ENCODE data around the gene FCGR1A. TPM values are rescaled to one million over a fixed set of nuclear protein-coding genes. Genes with fewer than 3 reads are reported as not detected.
"Not testable (repeated sequence)": the region's sequence is repeated elsewhere in the genome, so short reads cannot be mapped to it uniquely, and the experiment has no call there.

The FCGR1A gene
- total and polyA plus RNA-seq, 2 of the 4 experiments (the other 2 are of a cell fraction), result not detected

- CTCF ChIA-PET, result not testable (repeated sequence)
These were observed 10.7 kb upstream of the FCGR1A start for GRCh38 chr1:149771653-149772425.

GRCh38 chr1:149775510-149776147 is 6.9 kb upstream of the FCGR1A start:
- H3K4me1 ChIP-seq (ENCODE audit: control insufficient read depth, insufficient read depth, low read length); H3K4me3 ChIP-seq (ENCODE audit: insufficient read depth, low read depth, low read length); H3K27ac ChIP-seq (ENCODE audit: insufficient read depth, low read length); H3K9ac ChIP-seq (ENCODE audit: low read depth, low read length); H3K27me3 ChIP-seq (ENCODE audit: control insufficient read depth, insufficient read depth, low read length); H3K4me2 ChIP-seq (ENCODE audit: low read depth, low read length); H2AK5ac ChIP-seq (ENCODE audit: low read depth, low read length); dilution Hi-C loops (cut with HindIII; ENCODE audit: low sequenced_read_pairs, unreplicated experiment); H3K79me1 ChIP-seq (ENCODE audit: low read depth in 1 of 2, low read length in 2 of 2); H3K4ac ChIP-seq (ENCODE audit: low read depth, low read length); H2BK20ac ChIP-seq (ENCODE audit: low read depth, low read length); H3K9me3 ChIP-seq (ENCODE audit: control insufficient read depth, insufficient read depth, low read length); DNase-seq; H3K14ac ChIP-seq (replicated peaks; ENCODE audit: low read depth, low read length); H3K56ac ChIP-seq (ENCODE audit: extremely low read depth, insufficient read depth, low read length); H3K18ac ChIP-seq (ENCODE audit: low read depth, low read length); H2BK5ac ChIP-seq (ENCODE audit: low read depth, low read length, poor library complexity, severe bottlenecking); CTCF ChIA-PET; H4K8ac ChIP-seq (ENCODE audit: low read depth in 2 of 2, low read length in 2 of 2); H2AK9ac ChIP-seq (replicated peaks; ENCODE audit: low read depth, low read length, poor library complexity); H3K9me1 ChIP-seq (ENCODE audit: insufficient read depth, low read length); H2BK120ac ChIP-seq (ENCODE audit: low read depth, low read length); H4K20me1 ChIP-seq (ENCODE audit: insufficient read depth, low read length); ATAC-seq (ENCODE audit: low read depth); BruUV-seq (replicated peaks); H2BK15ac ChIP-seq (ENCODE audit: low read depth, low read length); POLR2A ChIA-PET (ENCODE audit: unreplicated experiment); H3K23ac ChIP-seq (ENCODE audit: low read depth, low read length); intact Hi-C loops (cut with micrococcal nuclease); H3K36me3 ChIP-seq (ENCODE audit: control insufficient read depth, insufficient read depth, low read length); H4K91ac ChIP-seq (ENCODE audit: insufficient read depth, low read depth, low read length); H2AFZ ChIP-seq (replicated peaks; ENCODE audit: low read length, poor library complexity); H4K5ac ChIP-seq (ENCODE audit: low read depth, low read length); in situ Hi-C loops (cut with MboI; ENCODE audit: low sequenced_read_pairs): not testable (repeated sequence)
- WGBS, 2 experiments (ENCODE audit: extremely low coverage in 2 of 2, insufficient read length in 1 of 2), result no CpG with 5 or more reads among the region's 3 CpGs

More at GRCh38 chr1:149771653-149772425, 10.7 kb upstream of the FCGR1A start:
- H2AK9ac ChIP-seq (replicated peaks; ENCODE audit: low read depth, low read length, poor library complexity); H4K8ac ChIP-seq (ENCODE audit: low read depth in 2 of 2, low read length in 2 of 2); H2BK120ac ChIP-seq (ENCODE audit: low read depth, low read length); H2BK20ac ChIP-seq (ENCODE audit: low read depth, low read length); H3K27me3 ChIP-seq (ENCODE audit: control insufficient read depth, insufficient read depth, low read length); H2BK5ac ChIP-seq (ENCODE audit: low read depth, low read length, poor library complexity, severe bottlenecking); H4K20me1 ChIP-seq (ENCODE audit: insufficient read depth, low read length); H3K4me2 ChIP-seq (ENCODE audit: low read depth, low read length); POLR2A ChIA-PET (ENCODE audit: unreplicated experiment); BruUV-seq (replicated peaks); H3K4me1 ChIP-seq (ENCODE audit: control insufficient read depth, insufficient read depth, low read length); H3K9ac ChIP-seq (ENCODE audit: low read depth, low read length); H3K9me1 ChIP-seq (ENCODE audit: insufficient read depth, low read length); H3K9me3 ChIP-seq (ENCODE audit: control insufficient read depth, insufficient read depth, low read length); in situ Hi-C loops (cut with MboI; ENCODE audit: low sequenced_read_pairs); H3K4ac ChIP-seq (ENCODE audit: low read depth, low read length); H2BK15ac ChIP-seq (ENCODE audit: low read depth, low read length); H4K91ac ChIP-seq (ENCODE audit: insufficient read depth, low read depth, low read length); H3K79me1 ChIP-seq (ENCODE audit: low read depth in 1 of 2, low read length in 2 of 2); H3K27ac ChIP-seq (ENCODE audit: insufficient read depth, low read length); H2AFZ ChIP-seq (replicated peaks; ENCODE audit: low read length, poor library complexity); H3K36me3 ChIP-seq (ENCODE audit: control insufficient read depth, insufficient read depth, low read length); H3K14ac ChIP-seq (replicated peaks; ENCODE audit: low read depth, low read length); H3K18ac ChIP-seq (ENCODE audit: low read depth, low read length); H2AK5ac ChIP-seq (ENCODE audit: low read depth, low read length); H3K23ac ChIP-seq (ENCODE audit: low read depth, low read length); DNase-seq; ATAC-seq (ENCODE audit: low read depth); dilution Hi-C loops (cut with HindIII; ENCODE audit: low sequenced_read_pairs, unreplicated experiment); H3K4me3 ChIP-seq (ENCODE audit: insufficient read depth, low read depth, low read length); intact Hi-C loops (cut with micrococcal nuclease); H4K5ac ChIP-seq (ENCODE audit: low read depth, low read length); H3K56ac ChIP-seq (ENCODE audit: extremely low read depth, insufficient read depth, low read length): not testable (repeated sequence)
- WGBS, 2 experiments (ENCODE audit: extremely low coverage in 2 of 2, insufficient read length in 1 of 2), result no CpG with 5 or more reads among the region's 4 CpGs

Measured in IMR-90 (cell line).